NCI-H82 treated with DMSO at 0.1 percent for 48 hours (cell line): ENCODE results near the gene PRKCH.

Experiments
- DNase-seq: peaks from one replicate; lab custom pipeline; 2025; ENCODE audit not compliant: unreplicated experiment; lab: John Stamatoyannopoulos, UW

Gene PRKCH

DNA sequence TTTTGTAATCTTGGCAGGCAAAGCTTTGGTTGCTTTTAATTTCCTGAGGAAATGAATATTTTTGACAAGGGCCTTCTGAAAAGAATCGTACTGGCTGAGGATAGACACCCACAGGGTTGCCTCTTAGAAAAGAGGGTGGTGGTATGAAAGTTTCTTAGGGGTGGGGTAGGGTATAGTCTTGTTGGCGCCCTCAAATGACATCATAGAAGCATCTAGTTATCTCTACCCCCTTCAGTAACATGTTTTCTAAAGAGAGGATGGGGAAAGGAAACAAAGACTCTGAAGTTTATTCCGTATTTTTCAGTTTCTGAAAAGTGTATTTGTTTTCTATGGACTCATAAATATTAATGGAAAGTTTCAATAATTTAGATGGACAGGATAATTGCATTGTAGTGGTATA is 13.7 kb downstream of the PRKCH start:
- DNase-seq: no peak

DNA sequence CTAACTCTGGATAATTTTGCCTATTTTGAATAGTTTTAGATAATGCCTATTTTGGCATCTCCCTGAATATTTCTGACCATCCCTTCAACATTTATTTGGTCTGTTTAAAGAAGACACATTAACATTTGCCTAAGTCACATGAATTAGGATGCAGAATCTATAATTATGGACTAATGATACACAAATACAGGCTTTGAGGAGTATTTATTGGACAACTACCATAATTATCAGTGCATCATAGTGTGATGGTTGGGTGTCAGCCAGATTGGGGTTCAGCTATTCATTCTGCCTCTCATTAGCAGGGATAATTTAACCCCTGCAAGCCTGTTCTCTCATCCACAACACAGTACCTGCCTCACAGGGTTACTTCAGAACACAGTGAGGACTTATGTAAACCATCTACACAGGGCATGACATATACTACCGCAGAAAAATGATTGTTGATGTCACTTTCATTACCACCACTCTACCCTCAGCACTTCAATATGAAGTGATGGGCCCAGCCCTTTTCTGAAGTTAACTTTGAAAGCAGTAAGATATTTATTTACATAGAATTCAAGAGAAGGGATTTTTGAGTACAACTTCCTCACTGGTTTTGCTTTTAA is 14.4 kb downstream of the PRKCH start:
- no peak for DNase-seq

DNA sequence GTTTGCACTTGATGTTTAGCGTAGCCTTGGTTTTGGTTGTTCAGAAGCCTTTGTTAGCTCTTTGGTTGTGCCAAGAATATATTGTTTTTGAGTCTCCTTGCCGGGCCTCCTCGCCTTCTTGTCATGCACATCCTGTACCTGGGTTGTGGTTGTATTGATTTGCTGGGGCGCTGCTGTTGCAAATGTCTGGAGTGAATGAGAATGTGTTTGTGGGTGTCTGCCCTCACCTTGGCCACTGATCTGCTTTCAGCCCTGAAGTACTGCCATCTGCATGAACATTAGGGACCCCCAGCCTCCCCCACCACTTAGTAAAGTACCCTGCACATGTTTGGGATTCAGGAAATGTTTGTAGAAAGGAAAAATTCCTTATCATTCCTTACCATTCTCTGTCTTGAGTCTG is 16.5 kb downstream of the PRKCH start:
- no peak for DNase-seq

DNA sequence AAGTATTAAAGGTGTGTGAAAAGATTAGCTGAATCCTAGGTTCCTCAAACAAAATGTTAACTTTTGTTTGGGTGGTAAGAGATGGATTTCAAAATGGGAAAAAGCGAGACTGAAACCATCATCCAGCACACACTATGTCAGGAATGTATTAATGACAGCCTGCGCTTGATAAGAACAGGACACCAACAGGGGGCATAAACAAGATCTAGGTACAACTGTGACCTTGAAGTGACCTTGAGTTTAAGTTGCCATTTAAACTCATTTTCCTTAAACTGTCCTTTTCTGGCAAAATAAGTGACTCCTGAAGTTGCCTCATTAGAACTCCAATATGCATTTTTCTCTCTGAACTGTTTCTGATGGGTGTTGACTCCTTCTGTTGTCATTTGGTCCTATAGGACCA is 17.1 kb downstream of the PRKCH start:
- DNase-seq: no peak

DNA sequence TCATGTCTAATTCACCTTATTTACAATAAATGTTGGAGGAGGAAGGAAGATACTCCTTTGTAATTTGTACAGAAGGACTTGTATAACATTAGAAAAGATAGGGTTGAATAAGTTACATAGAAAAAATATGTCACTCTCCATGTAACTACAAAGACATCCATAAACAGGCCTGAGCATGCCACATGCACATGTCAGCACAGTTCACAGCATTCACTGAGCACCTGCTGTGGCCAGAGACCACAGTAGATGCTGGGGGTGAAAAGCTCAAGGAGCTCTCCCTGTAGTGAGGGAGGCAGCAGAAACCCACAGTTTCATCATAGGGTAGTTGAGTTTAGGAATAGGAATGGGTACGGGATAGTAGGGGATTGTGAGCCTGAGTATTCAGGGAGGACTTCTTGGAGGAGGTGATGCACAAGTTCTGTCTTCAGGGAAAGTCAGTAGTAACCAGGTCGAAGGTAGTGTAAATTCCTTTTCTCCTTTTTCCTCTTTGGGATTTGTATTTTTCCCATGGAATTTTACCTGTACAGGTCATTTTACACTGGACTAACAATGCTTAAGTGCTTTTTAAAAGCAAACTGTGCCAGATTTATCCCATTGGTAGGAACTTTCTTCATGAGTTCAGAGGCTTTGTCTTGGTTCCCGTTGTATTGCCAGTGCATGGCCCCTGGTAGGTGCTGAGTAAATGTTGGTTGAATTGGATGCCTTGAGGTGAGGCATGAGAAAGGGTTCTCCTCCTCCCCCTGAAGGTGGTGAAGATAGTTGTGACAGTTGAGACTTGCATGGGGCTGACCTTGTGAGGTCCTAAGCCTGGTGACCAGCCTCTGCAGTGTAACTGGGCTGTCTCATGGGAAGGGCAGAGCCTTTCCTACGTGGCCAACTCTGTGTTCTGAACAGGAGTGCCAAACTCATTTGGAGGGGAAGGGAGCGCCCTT is 20.2 kb downstream of the PRKCH start:
- DNase-seq: no peak

DNA sequence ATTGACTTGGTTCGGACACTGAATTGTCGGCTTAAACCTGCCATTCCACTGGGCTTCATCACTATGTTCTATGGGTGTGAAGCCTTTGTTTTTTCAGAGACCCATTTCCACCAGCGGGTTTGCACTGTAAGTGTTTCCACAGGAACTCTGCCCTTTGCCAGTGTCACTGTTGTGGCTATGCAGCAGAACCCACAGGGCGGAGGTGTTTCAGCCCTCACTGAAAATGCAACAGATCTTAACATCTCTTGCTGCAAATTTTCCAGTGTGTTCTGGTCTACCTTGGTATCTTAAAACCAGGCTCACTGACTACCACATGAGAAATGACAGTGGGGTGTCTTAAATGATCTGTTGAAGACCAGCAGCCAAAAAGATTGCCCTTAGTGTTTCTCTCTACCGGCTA is 21.1 kb downstream of the PRKCH start:
- no peak for DNase-seq

DNA sequence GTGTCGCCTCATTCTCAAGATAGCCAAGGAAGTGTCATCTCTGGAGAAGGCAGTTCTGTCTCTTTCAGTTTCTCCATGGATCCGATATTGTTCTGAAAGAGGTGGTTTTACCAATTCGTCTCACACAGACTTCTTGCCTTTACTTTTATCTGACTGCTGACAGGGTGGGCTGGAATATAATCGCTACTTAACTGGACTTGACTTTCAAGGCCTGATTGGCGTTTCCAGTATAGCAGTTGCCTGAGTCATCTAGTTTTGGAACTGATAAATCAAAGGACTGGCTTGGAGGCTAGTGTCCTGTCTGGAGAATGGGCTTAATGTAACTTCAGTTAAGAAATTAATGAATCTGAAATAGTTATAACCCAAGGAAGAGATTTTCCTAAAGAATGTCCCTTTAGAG is 21.6 kb downstream of the PRKCH start:
- no peak for DNase-seq

DNA sequence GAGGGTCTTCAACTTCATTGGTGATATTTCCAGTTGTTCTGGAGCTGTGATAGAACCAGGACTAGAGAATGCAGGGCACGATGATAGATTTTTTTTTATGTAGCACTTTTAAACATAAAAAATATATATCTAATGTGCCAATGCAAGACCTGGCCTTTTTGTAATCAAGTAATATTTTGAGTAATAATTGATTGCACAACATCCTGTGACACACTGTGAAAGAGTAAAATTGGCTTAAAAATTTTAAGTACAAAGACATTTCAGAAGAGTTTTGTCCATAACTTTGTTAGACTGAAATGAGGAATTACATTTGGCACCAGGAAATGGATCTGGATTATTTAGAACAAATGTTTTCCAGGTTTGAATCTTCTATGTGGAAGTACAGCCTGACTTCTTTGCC is 22.1 kb downstream of the PRKCH start:
- DNase-seq: no peak

DNA sequence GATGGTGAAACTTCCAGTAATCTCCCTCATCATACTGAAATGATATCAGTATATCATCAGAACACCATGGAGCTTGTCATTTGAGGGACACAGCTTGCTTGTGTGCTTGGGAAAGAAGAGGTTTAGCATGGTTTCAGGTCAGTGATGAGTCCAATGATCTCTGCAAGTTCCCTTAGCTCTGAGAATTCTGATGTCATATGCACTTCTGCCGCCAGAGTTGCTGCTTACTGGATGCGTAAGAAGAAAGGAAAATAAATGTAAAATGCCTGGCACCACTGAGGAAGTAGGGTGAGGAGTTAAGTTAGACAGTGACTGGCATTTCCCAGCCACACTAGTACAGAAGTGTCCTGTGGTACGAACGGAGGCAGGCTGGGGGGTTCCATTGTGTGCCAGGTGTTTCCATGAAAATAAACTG is 22.6 kb downstream of the PRKCH start:
- no peak for DNase-seq

DNA sequence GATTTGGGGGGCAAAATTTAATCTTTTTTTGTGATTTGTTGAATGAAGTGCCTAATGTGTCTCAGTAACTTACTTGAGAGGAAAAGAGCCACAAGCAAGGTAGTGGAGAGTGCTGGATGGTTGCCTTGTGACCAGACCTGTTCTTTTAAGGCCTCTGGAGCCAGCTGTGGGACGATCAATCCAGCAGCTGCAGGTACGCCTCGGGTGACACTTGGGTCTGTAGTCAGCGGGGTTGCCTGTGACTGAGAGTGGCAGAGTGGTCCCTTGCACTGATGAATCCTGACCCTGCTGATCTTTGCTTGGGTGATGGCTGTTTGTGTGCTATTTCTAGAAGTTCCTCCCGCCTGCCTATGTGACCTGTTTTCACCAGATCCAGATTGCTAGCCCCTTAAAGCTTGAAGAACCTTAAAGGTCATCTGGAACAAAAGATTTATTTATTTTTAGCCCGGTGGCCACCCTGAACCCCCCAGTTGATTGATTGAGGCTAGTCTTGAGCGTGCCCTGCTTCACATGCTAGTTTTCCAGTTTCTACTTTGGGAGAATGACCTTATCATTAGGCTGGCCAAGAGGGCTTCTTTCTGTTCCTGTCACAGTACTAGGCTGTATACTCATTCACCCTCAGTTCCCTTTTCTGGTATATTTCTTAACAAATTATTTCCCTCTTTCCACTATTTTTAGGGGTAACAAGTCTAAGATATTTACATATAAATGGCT is 23.2 kb downstream of the PRKCH start:
- no peak for DNase-seq

DNA sequence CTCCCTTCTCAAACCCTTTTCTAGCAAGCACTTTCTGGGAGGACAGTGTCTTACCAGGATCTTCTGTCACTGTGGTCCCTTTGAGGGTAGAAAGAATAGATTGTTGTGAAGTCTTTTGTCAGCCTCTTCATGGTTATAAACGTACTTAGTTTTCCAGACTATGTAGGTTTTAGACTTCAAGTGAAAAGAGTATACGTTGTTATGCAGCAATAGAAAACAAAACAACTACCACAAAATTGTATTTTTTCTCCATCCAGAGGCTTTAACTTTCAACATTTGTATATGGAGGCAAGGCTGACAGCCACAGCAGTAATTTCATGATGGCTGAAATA is 23.7 kb downstream of the PRKCH start:
- no peak for DNase-seq

DNA sequence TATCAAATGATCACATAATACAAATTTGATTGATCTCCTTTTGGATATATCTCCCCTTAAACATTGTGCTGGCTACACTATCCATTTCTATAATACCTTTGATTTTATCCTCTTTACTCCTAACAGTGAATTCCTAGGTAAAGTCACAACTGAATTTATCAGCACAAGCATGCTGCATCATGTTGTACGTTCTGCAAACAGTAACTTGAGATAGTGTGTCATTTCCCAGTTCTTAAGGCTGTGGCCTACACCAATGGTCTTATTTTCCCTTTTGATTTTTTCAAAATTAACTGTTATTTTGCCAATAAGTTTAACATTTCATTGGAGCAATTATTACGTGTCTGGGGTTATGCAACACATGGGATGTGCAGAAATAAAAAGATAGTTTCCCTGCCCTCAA is 24.8 kb downstream of the PRKCH start:
- no peak for DNase-seq

DNA sequence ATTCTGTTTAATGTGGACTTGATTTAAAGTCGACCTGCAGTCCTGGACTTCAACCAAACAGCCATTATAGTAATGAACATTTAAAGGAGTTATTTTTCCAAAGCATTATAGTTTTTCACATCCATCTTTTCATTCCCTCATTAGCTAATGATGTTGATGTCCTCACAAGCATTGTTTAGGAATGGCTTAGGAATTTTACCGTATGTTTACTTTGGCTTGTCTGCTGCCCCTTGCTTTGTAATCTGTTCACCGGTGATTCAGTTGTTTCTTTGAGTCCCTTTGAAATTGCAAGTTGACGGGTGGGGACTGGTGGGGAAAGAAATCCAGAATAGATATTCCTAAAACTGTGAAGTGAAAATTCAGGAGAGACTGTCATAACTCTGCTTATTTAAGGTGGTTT is 25.4 kb downstream of the PRKCH start:
- no peak for DNase-seq

DNA sequence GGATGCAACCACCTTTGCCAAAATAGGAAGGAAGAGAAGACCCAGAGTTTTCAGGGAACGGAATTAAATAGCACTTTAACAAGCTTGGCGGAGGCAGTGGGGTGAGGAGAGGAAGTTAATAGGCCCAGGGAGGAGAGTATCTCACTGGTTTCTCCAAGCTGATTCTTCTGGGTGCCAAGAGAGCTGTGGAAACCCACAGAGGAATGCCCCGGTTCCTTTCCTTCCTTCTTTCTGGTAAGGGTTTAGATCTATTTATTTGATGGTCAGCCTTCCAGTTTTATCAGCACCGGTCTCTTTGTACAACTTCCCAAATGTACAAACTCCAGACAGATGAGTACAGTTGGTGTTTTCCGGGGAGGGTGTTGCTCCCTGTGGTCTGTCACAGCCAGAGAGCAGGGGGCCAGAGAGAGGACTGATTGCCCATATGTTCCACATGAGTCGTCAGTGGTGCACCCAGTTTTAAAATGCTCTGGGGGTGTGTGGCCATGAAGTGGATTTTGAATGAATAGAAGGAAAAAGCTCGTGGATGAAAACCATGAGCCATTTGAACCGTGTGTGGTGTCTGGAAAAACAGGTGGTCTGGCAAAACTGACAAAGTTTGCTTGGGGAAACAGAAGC is 26.6 kb downstream of the PRKCH start:
- no peak for DNase-seq

DNA sequence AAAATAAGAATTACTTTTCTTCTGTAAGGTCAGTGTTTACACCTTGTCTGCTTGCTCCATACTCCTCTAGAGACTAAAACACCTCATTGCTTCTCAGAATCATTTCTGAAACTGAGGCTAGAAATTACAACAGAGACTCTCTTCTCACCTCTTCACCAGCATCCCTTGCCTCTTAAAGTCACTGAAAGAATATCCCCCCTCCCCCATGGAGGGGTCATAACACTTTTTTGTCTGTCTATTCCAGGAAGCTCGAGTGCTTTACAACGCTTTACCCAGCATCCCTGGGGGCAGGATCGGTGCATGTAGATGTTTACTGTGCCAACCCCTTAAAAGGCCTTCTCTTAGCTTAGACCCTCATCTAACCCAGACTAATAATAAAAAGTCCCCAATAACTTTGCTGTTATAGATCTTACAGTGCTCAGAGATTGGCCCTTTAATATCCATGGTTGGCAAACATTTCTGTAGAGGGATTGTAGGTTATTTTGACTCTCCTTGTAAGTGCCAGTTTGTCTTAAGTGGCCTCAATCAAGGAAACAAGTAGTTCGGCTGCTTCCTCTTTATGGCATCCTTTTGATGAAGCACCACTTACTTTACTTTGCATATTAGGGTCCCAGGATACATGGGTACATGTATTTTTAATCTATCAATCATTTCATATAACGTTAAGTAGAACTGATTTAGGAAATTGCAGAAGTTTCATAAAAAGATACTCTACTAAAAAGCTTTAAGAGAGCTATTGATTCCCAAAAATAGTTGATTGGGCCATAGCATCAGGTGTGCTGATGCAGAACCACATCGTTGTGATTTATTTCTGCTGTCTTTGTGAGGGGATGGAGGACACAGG is 29.3 kb downstream of the PRKCH start:
- no peak for DNase-seq

DNA sequence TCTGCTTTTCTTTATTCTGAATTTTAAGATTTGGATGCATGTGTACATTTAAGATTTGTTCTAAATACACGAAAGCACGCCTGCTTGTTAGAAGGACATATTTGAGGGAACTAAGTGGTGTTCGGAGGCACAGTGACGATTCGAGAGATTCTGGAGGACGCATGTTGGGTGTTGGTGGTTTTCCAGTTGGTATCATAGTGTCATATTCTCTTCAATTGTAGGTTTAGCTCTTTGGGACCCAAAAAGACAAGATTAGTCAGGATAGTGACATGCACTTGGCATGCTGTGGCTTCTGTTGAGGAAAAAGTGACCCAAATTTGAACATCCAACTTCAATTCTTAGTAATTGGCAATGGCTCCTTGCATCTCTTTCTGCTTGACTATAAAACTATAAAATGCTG is 30.1 kb downstream of the PRKCH start:
- DNase-seq: no peak

DNA sequence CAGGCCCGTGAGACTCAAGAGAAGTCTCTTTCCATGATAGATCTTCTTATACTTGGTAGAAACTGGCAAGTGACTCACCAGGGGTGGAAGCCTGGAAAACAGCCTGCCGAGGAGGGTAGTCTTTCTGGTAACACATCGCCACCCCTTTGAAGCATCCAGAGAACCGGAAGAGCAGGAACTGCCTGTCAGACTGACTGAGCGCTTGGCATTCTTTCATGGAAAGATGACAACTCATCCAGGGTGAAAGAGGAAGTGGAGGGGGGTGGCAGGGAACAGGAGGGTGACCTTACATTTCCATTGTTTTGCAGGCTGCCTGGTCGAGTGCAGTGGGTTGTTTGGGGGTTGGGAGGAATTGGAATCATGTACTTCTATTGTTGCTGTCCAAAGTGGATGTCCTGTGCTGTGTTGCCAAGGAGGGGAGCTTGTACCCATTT is 34.5 kb downstream of the PRKCH start:
- no peak for DNase-seq

DNA sequence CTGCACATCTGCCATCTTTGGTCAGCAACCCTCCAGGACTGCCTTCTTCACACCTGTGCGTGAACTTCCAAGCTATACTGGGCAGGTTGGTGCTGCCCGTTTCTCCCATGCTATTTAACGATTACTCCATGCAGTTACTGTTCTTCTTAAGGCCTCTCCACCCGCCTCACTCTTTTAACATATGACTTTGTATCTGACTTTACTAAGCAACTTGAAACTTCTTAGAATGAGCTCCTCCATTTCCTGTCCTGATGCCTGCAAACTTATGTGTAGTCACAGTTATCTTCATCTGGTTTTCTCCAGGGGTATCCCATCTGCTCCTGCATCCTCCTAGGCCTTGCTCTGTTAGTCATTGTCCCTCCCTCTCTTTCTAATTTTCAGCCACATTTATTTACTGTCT is 35.7 kb downstream of the PRKCH start:
- DNase-seq: no peak

DNA sequence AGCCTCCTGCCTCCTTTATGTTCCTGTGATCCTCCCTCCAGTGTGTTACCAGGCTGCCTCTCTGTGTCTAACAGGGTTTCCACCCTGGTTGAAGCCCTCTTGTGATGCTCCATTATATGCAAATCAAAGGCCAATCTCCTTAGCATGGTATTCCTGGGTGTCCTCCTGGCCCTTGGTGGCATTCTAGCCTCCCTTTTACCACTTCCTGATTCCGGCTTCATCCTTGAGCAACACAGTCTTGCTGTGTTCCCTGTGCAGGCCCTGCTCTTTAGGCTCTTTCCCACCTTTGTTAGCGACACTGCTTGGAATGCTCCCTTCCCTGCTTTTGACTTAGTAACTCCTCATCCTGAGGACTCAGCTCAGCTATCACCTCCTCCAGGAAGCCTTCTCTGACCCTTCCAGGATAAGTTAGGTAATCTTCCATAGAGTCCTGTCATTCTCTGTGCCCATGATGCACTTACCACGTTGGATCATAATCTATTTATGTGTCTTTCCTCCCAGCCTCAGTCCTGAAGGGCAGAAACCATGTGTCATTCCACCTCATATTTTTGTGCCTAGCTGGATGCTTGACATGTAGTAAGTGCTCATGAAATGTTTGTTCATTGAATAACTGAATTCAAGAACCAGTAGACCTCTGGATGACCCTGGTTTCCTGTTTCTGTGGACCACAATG is 37.3 kb downstream of the PRKCH start:
- DNase-seq: no peak

DNA sequence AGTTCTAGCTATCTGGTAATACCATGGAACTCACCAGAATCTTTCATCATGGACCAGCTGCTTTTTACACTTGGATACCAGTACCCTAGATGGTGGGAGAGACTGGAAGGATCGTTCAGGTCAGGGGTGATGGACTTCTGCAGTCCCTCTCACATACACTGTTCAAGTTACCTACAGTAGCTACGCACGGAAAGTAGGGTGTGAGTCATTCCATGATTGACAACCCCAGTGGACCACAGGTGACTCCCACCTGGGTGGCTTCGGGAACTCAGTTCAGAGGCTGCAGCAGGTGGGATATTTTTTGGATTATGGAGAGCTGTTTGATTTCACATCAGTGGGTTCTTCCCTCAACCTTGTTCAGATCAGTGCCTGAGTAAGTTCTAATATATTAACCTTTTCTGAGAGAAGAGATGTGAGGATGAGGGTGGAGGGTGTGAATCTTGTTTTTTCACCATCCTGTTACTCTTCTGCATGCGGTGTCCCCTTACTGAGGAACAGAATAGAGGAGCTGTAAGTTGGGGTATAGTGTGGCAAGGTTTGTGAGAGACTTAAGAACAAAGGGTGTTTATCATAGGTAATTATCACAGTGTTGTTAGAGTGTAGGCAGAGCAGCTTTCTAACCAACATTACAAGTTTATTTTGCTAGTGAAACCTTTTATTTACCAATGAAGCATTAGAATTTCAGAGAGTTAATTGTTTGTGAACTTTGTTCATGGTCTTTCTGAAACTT is 39.6 kb downstream of the PRKCH start:
- DNase-seq: no peak
